HG03439 (cell line): ENCODE data around the gene TXNL4A.

Source experiments
- ATAC-seq: cut with Tn5 transposase; IDR thresholded peaks from one replicate; pipeline ENCODE4 v1.9.1; 2021; ENCODE audit warnings: mild to moderate bottlenecking, moderate library complexity; ENCODE audit not compliant: unreplicated experiment

TXNL4A gene

GRCh38 chr18:79936641-79937040 is 51.7 kb downstream of the TXNL4A start:
- no peak for ATAC-seq

- no peak for ATAC-seq
Measured at GRCh38 chr18:79935925-79936324, 52.4 kb downstream of the TXNL4A start.

- ATAC-seq = no peak
Measured at GRCh38 chr18:79935499-79935898, 52.9 kb downstream of the TXNL4A start.

- ATAC-seq = no peak
Measured at GRCh38 chr18:79935098-79935480, 53.3 kb downstream of the TXNL4A start.

- no peak for ATAC-seq
Measured at GRCh38 chr18:79934311-79935097, 53.9 kb downstream of the TXNL4A start.

GRCh38 chr18:79933765-79934164 is 54.6 kb downstream of the TXNL4A start:
- ATAC-seq = no peak

- ATAC-seq = no peak
Measured at GRCh38 chr18:79932907-79933306, 55.5 kb downstream of the TXNL4A start.

- no peak for ATAC-seq
Measured at GRCh38 chr18:79931475-79931874, 56.9 kb downstream of the TXNL4A start.

- no peak for ATAC-seq
Measured at GRCh38 chr18:79930020-79930642, 58.2 kb downstream of the TXNL4A start.

GRCh38 chr18:79928563-79928960 is 59.8 kb downstream of the TXNL4A start:
- ATAC-seq = no peak

- ATAC-seq = no peak
Measured at GRCh38 chr18:79927607-79928562, 60.5 kb downstream of the TXNL4A start.

GRCh38 chr18:79926715-79927606 is 61.4 kb downstream of the TXNL4A start:
- ATAC-seq = no peak

- ATAC-seq = no peak
Measured at GRCh38 chr18:79926306-79926705, 62.1 kb downstream of the TXNL4A start.

- ATAC-seq = no peak
Measured at GRCh38 chr18:79924814-79925731, 63.3 kb downstream of the TXNL4A start.

GRCh38 chr18:79923896-79924585 is 64.3 kb downstream of the TXNL4A start:
- ATAC-seq = no peak

- no peak for ATAC-seq
Measured at GRCh38 chr18:79922971-79923411, 65.4 kb downstream of the TXNL4A start.

GRCh38 chr18:79921984-79922965 is 66.1 kb downstream of the TXNL4A start:
- no peak for ATAC-seq
